GM12891 (cell line): ENCODE data around the gene MAD1L1.

ENCODE experiments used
- POLR2A ChIP-seq: IDR thresholded peaks from 2 replicates; pipeline ENCODE4 v1.6.1; 2011; ENCODE audit warnings: low read depth, low read length, control low read depth
- POLR2AphosphoS5 ChIP-seq: IDR thresholded peaks from 2 replicates; pipeline ENCODE4 v1.6.1; 2011; ENCODE audit warnings: low read depth, low read length, control low read depth
- SPI1 ChIP-seq: IDR thresholded peaks from 2 replicates; pipeline ENCODE4 v1.6.1; 2011; ENCODE audit warnings: low read depth, low read length, control low read depth
- TAF1 ChIP-seq: IDR thresholded peaks from 2 replicates; pipeline ENCODE4 v1.6.1; 2011; ENCODE audit warnings: low read depth, low read length, control low read depth

- TF ChIP-seq POLR2AphosphoS5 (no peak), SPI1 (no peak), POLR2A (no peak), TAF1 (no peak)
These were observed 90.4 kb downstream of the MAD1L1 start for GRCh38 chr7:2142386-2142785.
